Fibroblast of the aortic adventitia (primary cell): Measurements from ENCODE around the gene ARHGAP42. TPM values are rescaled to one million over a fixed set of nuclear protein-coding genes. Genes with fewer than 3 reads are reported as not detected.

ENCODE experiments used
- DNase-seq: peaks from one replicate; pipeline ENCODE4 v3.0.0-alpha.2; 2010; ENCODE audit warnings: low read depth
- H3K4me3 ChIP-seq: 2 replicates; pipeline ENCODE4 v1.5.1; 2011; ENCODE audit warnings: low read depth, mild to moderate bottlenecking, control low read depth, low read length, moderate library complexity
- CTCF ChIP-seq: IDR thresholded peaks from 2 replicates; pipeline ENCODE4 v1.5.1; 2011; ENCODE audit warnings: mild to moderate bottlenecking, low read length, control low read depth, inconsistent platforms; ENCODE audit not compliant: insufficient read depth
- total RNA-seq: library from RNA; depleted of rRNA; stranded (reverse); fragments of >200 nt; gene quantifications from 2 replicates; pipeline ENCODE4 v1.2.3, GENCODE V29; 2012; ENCODE audit warnings: low replicate concordance

ARHGAP42 gene
- total RNA-seq, 1 donor = 12.6 TPM

GRCh38 chr11:100681064-100681502 is 6.0 kb upstream of the ARHGAP42 start:
- no peak overlapping the region for H3K4me3 ChIP-seq
- TF ChIP-seq CTCF = no peak
- DNase-seq = no peak

- DNase-seq = peak; percentile 68
- peak; percentile 64 for TF ChIP-seq CTCF
- no peak overlapping the region for H3K4me3 ChIP-seq
These were observed 4.7 kb upstream of the ARHGAP42 start for GRCh38 chr11:100682247-100682969.

- no peak for TF ChIP-seq CTCF
- no peak for DNase-seq
- no peak overlapping the region for H3K4me3 ChIP-seq
These were observed 4.0 kb upstream of the ARHGAP42 start for GRCh38 chr11:100683126-100683525.

GRCh38 chr11:100684101-100685065 is 2.7 kb upstream of the ARHGAP42 start:
- no peak for DNase-seq
- TF ChIP-seq CTCF = no peak
- no peak overlapping the region for H3K4me3 ChIP-seq

GRCh38 chr11:100686476-100687053 is 523 bp upstream of the ARHGAP42 start:
- no peak for DNase-seq
- TF ChIP-seq CTCF = no peak

GRCh38 chr11:100687630-100688395 is 725 bp downstream of the ARHGAP42 start:
- H3K4me3 ChIP-seq = peak overlapping the region; percentile 81
- TF ChIP-seq CTCF = peak; percentile 78
- DNase-seq = peak; percentile 86

More at GRCh38 chr11:100686476-100687053, 523 bp upstream of the ARHGAP42 start:
- peak overlapping the region; percentile 81 for H3K4me3 ChIP-seq
